CD4-positive, alpha-beta T cell treated with Interferon alpha-2 for 1 hour (primary cell): ENCODE measurements around the gene RRAGD.

Experiments used
- DNase-seq, 2 donors: peaks; one replicate each; pipeline ENCODE4 v3.0.0-alpha.2; 2020 to 2022

Gene RRAGD

GRCh38 chr6:89328976-89329375 is 83.1 kb downstream of the RRAGD start:
- DNase-seq = no peak

GRCh38 chr6:89324304-89324703 is 87.8 kb downstream of the RRAGD start:
- DNase-seq = no peak

DNA sequence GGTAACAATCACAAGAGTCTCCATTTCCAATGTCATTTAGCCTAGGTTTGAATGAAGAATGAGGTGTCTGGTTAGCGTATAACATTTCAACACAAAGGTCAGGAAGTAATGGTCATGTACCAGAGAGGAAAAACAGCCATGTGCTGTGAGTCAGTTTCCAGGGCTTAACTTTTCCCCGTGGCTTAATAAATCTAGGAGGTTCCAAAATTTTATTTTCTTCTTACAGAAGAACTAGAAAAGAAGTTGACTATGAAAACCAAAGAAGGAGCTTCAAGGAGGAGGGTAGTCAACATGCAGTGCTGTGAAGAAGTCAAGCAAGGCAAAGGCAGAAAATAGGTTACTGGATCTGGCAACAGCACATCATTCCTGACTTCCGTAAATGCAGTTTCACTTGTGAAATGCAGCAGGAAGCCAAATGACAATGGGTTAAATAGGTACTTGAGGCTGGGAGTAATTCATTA is 88.5 kb downstream of the RRAGD start:
- no peak for DNase-seq

- DNase-seq = peak in 1 of 2 donors; percentile 43
Measured at GRCh38 chr6:89321131-89321970, 90.7 kb downstream of the RRAGD start.

- no peak for DNase-seq
Measured at GRCh38 chr6:89320012-89320559, 92.0 kb downstream of the RRAGD start.

- DNase-seq = no peak
Measured at GRCh38 chr6:89317067-89317466, 95.0 kb downstream of the RRAGD start.

DNA sequence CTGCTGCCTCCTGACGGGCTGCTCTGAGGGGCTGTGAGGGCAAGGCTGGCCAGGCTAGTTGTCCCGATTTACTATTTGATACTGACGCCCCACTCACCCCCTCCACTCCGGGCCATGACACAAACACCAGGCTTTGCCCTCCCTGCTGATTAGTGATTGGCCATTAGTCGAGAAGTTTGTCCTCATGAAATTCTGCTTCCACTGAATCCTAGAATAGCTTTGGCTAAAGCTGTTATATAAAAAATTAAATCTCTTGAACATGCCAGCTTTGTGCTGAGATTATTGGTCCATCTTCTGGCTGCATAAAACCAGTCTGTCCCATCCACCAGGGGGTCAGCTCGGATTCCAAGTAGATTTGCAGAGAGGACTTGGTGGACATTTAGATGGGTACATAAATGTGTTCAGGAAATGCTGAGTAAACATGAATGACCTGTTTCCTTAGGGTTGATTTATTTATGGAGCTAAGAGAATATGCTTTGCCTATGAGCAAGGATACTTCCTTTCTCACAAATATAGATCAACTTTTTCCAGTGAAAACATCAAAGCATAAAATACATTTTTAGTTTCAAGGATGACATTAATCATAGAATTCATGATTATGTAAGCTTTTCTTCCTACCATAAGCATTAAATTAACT is 96.7 kb downstream of the RRAGD start, which contains the start of gene GABRR2:
TSS of gene GABRR2 (minus strand) at position 51 of the 637 bp plus-strand sequence. CDS start 134 bp downstream, outside the sequence.
- no peak for DNase-seq

- DNase-seq = no peak
Measured at GRCh38 chr6:89314692-89315091, 97.4 kb downstream of the RRAGD start.
